Measurements from ENCODE around the gene TDO2.
"Not testable (repeated sequence)": the region's sequence is repeated elsewhere in the genome, so short reads cannot be mapped to it uniquely, and the experiment has no call there.

TDO2 gene

GRCh38 chr4:155903453-155903852, at the start of gene TDO2:
TDO2 (plus strand) TSS chr4:155903696; CDS start chr4:155903759, 63 bp downstream.
- DNase-seq (ENCODE audit: low read depth in 2 of 2): no peak

- DNase-seq (ENCODE audit: low read depth in 2 of 2): no peak
Observed at GRCh38 chr4:155854582-155855226, 48.8 kb upstream of the TDO2 start.

- no peak for DNase-seq (ENCODE audit: low read depth in 2 of 2)
Observed at GRCh38 chr4:155855897-155856296, 47.6 kb upstream of the TDO2 start.

- DNase-seq (ENCODE audit: low read depth in 2 of 2): no peak
Observed at GRCh38 chr4:155866177-155866576, 37.3 kb upstream of the TDO2 start, which contains the start of gene ASIC5. ASIC5 (minus strand) TSS chr4:155866277; CDS start chr4:155866226, 51 bp downstream.

GRCh38 chr4:155875878-155876277, 27.6 kb upstream of the TDO2 start:
- no peak for DNase-seq (ENCODE audit: low read depth in 2 of 2)

GRCh38 chr4:155877971-155878370, 25.5 kb upstream of the TDO2 start:
- no peak for DNase-seq (ENCODE audit: low read depth in 2 of 2)

GRCh38 chr4:155878611-155879010, 24.9 kb upstream of the TDO2 start:
- no peak for DNase-seq (ENCODE audit: low read depth in 2 of 2)

- DNase-seq (ENCODE audit: low read depth in 2 of 2): no peak
Observed at GRCh38 chr4:155879767-155880166, 23.7 kb upstream of the TDO2 start.

- DNase-seq (ENCODE audit: low read depth in 2 of 2): no peak
Observed at GRCh38 chr4:155881555-155881954, 21.9 kb upstream of the TDO2 start.

GRCh38 chr4:155883895-155884294, 19.6 kb upstream of the TDO2 start:
- DNase-seq (ENCODE audit: low read depth in 2 of 2): no peak

- DNase-seq (ENCODE audit: low read depth in 2 of 2): no peak
Observed at GRCh38 chr4:155885666-155886065, 17.8 kb upstream of the TDO2 start.

- DNase-seq (ENCODE audit: low read depth in 2 of 2): no peak
Observed at GRCh38 chr4:155887045-155887444, 16.5 kb upstream of the TDO2 start.

GRCh38 chr4:155887847-155888570, 15.5 kb upstream of the TDO2 start:
- no peak for DNase-seq (ENCODE audit: low read depth in 2 of 2)

- peak; percentile 83 to 84 for DNase-seq (ENCODE audit: low read depth in 2 of 2)
Observed at GRCh38 chr4:155889031-155889793, 14.3 kb upstream of the TDO2 start.

GRCh38 chr4:155889946-155890345, 13.6 kb upstream of the TDO2 start:
- DNase-seq (ENCODE audit: low read depth in 2 of 2): no peak

- DNase-seq (ENCODE audit: low read depth in 2 of 2): no peak
Observed at GRCh38 chr4:155891058-155891457, 12.4 kb upstream of the TDO2 start.

- DNase-seq (ENCODE audit: low read depth in 2 of 2): not testable (repeated sequence)
Observed at GRCh38 chr4:155898371-155898770, 5.1 kb upstream of the TDO2 start.

GRCh38 chr4:155899891-155900290, 3.6 kb upstream of the TDO2 start:
- no peak for DNase-seq (ENCODE audit: low read depth in 2 of 2)

- DNase-seq (ENCODE audit: low read depth in 2 of 2): peak; percentile 69 to 72
Observed at GRCh38 chr4:155900381-155900780, 3.1 kb upstream of the TDO2 start.

- DNase-seq (ENCODE audit: low read depth in 2 of 2): no peak
Observed at GRCh38 chr4:155901013-155901412, 2.5 kb upstream of the TDO2 start.

- no peak for DNase-seq (ENCODE audit: low read depth in 2 of 2)
Observed at GRCh38 chr4:155904331-155904730, 835 bp downstream of the TDO2 start.

GRCh38 chr4:155906554-155907247, 3.2 kb downstream of the TDO2 start:
- peak; percentile 99 for DNase-seq (ENCODE audit: low read depth in 2 of 2)
